K562 (cell line): ENCODE data around the gene MTERF2. TPM values are rescaled to one million over a fixed set of nuclear protein-coding genes. Genes with fewer than 3 reads are reported as not detected.

Experiments used
- HLTF ChIP-seq: fragments of 450-650 bp; IDR thresholded peaks from 2 replicates; pipeline ENCODE4 v1.6.1; 2016
- POLR3A ChIP-seq: IDR thresholded peaks from 2 replicates; pipeline ENCODE4 v1.6.1; 2011; ENCODE audit warnings: borderline replicate concordance, mild to moderate bottlenecking, moderate library complexity; ENCODE audit not compliant: insufficient read length, insufficient read depth; ENCODE audit errors: extremely low read depth
- RB1 ChIP-seq: fragments of 450-650 bp; IDR thresholded peaks from 2 replicates; pipeline ENCODE4 v1.6.1; 2017; ENCODE audit warnings: low read depth, mild to moderate bottlenecking
- RBM17 ChIP-seq: fragments of 200-400 bp; formaldehyde crosslinking; IDR thresholded peaks from 2 replicates; pipeline ENCODE4 v1.6.1; 2017; ENCODE audit warnings: low read depth, mild to moderate bottlenecking, low read length, borderline replicate concordance
- ZBTB1 ChIP-seq: sonication (generic); formaldehyde crosslinking; IDR thresholded peaks from 2 replicates; pipeline ENCODE4 v1.8.1; 2023; ENCODE audit warnings: missing genetic modification reagents, low read depth, mild to moderate bottlenecking, borderline replicate concordance
- ZKSCAN3 ChIP-seq: fragments of 250-450 bp; sonication (Bioruptor Pico); IDR thresholded peaks from 2 replicates; pipeline ENCODE4 v1.4.0; 2020
- ZNF324 ChIP-seq: fragments of 250-450 bp; sonication (Bioruptor Pico); IDR thresholded peaks from 2 replicates; pipeline ENCODE4 v1.4.0; 2020; ENCODE audit warnings: mild to moderate bottlenecking
- ZNF347 ChIP-seq: fragments of 450-650 bp; formaldehyde crosslinking; IDR thresholded peaks from 2 replicates; pipeline ENCODE4 v1.4.0; 2020; ENCODE audit warnings: low read depth, mild to moderate bottlenecking, moderate library complexity
- ZNF586 ChIP-seq: fragments of 450-650 bp; formaldehyde crosslinking; conservative IDR thresholded peaks from 2 replicates; pipeline ENCODE4 v1.4.0; 2020; ENCODE audit warnings: mild to moderate bottlenecking, moderate library complexity
- polyA plus RNA-seq, 8 experiments: library from polyadenylated mRNA; depleted of rRNA in 4 of 8; stranded (reverse) in 5 of 8; unstranded in 3 of 8; fragments of >200 nt; fragmentation: Nextera tagmentation in 2 of 8; fragmentation: Illumina TruSeq in 1 of 8; extraction: Ambion mirVana in 2 of 8; extraction: Trizol in 1 of 8; gene quantifications; 2 replicates each; pipeline versions ENCODE4 v1.2.1 to v1.2.3, GENCODE V29; 2011 to 2014; ENCODE audit warnings: inconsistent platforms in 1 of 8, missing spikeins in 1 of 8
- total RNA-seq, 7 experiments: library from RNA; depleted of rRNA in 6 of 7; stranded (reverse); fragments of >200 nt in 6 of 7; fragmentation: Illumina TruSeq in 2 of 7; extraction: Trizol in 2 of 7; gene quantifications; 2 replicates each; pipeline versions ENCODE4 v1.2.1 to v1.2.3, GENCODE V29; 2011 to 2021; ENCODE audit warnings: low replicate concordance in 1 of 7
- TF ChIP-seq, protein P1 (sequence below): fragments of 450-650 bp; IDR thresholded peaks from 2 replicates; pipeline ENCODE4 v1.6.1; 2016; ENCODE audit warnings: mild to moderate bottlenecking, moderate library complexity
- TF ChIP-seq, protein P2 (sequence below): sonication (generic); formaldehyde crosslinking; IDR thresholded peaks from 2 replicates; pipeline ENCODE4 v1.9.0; 2022; ENCODE audit warnings: mild to moderate bottlenecking, missing genetic modification reagents
- TF ChIP-seq, protein P3 (sequence below): fragments of 250-450 bp; sonication (Bioruptor Pico); IDR thresholded peaks from 2 replicates; pipeline ENCODE4 v1.5.1; 2021; ENCODE audit warnings: mild to moderate bottlenecking

Gene MTERF2
- total and polyA plus RNA-seq, 9 of the 15 experiments (the other 6 are each of a cell fraction or from before 2014, with no cell fraction given), result 10.0 to 63.2 (median 33.2) TPM

DNA sequence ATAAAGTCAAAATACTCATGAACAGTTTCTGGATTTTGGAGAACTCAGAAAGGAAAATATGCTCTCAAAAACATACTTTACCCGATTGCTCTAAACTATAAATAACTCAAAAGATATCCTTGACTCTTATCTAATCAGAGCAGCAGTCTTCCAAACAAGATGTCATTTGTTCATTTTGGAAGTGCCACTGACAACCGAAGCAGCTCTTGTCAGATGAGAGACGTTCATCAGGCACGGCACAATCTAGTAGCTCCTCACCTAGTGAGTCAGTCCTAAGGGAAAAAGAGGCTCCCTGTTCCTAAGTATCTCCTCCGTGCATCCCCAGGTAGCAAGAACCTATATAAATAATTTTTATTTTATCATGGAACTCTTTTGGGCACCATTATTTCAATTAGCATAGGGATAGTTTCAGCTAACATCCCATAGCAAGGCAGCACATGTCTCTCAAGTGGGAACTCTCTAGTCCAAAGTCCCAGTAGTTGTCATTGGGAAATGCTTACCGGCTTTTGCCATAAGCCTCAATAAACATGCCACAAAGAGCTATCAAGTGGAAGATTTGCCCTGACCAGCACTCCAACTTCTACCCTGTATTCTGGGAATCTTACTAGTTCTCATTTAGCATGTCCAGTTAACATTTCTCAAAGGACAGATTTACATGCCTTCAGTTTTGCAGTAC lies 45.3 kb downstream of the MTERF2 start (continued):
- TF ChIP-seq, protein P1, sequence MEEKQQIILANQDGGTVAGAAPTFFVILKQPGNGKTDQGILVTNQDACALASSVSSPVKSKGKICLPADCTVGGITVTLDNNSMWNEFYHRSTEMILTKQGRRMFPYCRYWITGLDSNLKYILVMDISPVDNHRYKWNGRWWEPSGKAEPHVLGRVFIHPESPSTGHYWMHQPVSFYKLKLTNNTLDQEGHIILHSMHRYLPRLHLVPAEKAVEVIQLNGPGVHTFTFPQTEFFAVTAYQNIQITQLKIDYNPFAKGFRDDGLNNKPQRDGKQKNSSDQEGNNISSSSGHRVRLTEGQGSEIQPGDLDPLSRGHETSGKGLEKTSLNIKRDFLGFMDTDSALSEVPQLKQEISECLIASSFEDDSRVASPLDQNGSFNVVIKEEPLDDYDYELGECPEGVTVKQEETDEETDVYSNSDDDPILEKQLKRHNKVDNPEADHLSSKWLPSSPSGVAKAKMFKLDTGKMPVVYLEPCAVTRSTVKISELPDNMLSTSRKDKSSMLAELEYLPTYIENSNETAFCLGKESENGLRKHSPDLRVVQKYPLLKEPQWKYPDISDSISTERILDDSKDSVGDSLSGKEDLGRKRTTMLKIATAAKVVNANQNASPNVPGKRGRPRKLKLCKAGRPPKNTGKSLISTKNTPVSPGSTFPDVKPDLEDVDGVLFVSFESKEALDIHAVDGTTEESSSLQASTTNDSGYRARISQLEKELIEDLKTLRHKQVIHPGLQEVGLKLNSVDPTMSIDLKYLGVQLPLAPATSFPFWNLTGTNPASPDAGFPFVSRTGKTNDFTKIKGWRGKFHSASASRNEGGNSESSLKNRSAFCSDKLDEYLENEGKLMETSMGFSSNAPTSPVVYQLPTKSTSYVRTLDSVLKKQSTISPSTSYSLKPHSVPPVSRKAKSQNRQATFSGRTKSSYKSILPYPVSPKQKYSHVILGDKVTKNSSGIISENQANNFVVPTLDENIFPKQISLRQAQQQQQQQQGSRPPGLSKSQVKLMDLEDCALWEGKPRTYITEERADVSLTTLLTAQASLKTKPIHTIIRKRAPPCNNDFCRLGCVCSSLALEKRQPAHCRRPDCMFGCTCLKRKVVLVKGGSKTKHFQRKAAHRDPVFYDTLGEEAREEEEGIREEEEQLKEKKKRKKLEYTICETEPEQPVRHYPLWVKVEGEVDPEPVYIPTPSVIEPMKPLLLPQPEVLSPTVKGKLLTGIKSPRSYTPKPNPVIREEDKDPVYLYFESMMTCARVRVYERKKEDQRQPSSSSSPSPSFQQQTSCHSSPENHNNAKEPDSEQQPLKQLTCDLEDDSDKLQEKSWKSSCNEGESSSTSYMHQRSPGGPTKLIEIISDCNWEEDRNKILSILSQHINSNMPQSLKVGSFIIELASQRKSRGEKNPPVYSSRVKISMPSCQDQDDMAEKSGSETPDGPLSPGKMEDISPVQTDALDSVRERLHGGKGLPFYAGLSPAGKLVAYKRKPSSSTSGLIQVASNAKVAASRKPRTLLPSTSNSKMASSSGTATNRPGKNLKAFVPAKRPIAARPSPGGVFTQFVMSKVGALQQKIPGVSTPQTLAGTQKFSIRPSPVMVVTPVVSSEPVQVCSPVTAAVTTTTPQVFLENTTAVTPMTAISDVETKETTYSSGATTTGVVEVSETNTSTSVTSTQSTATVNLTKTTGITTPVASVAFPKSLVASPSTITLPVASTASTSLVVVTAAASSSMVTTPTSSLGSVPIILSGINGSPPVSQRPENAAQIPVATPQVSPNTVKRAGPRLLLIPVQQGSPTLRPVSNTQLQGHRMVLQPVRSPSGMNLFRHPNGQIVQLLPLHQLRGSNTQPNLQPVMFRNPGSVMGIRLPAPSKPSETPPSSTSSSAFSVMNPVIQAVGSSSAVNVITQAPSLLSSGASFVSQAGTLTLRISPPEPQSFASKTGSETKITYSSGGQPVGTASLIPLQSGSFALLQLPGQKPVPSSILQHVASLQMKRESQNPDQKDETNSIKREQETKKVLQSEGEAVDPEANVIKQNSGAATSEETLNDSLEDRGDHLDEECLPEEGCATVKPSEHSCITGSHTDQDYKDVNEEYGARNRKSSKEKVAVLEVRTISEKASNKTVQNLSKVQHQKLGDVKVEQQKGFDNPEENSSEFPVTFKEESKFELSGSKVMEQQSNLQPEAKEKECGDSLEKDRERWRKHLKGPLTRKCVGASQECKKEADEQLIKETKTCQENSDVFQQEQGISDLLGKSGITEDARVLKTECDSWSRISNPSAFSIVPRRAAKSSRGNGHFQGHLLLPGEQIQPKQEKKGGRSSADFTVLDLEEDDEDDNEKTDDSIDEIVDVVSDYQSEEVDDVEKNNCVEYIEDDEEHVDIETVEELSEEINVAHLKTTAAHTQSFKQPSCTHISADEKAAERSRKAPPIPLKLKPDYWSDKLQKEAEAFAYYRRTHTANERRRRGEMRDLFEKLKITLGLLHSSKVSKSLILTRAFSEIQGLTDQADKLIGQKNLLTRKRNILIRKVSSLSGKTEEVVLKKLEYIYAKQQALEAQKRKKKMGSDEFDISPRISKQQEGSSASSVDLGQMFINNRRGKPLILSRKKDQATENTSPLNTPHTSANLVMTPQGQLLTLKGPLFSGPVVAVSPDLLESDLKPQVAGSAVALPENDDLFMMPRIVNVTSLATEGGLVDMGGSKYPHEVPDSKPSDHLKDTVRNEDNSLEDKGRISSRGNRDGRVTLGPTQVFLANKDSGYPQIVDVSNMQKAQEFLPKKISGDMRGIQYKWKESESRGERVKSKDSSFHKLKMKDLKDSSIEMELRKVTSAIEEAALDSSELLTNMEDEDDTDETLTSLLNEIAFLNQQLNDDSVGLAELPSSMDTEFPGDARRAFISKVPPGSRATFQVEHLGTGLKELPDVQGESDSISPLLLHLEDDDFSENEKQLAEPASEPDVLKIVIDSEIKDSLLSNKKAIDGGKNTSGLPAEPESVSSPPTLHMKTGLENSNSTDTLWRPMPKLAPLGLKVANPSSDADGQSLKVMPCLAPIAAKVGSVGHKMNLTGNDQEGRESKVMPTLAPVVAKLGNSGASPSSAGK, result no peak
- TF ChIP-seq RB1 (no peak), ZNF586 (CRISPR knock-in tag) (no peak), HLTF (no peak), RBM17 (no peak), ZNF347 (CRISPR knock-in tag) (no peak), ZNF324 (CRISPR knock-in tag) (no peak), ZKSCAN3 (no peak), ZBTB1 (no peak), POLR3A (no peak)
- TF ChIP-seq, protein P2, sequence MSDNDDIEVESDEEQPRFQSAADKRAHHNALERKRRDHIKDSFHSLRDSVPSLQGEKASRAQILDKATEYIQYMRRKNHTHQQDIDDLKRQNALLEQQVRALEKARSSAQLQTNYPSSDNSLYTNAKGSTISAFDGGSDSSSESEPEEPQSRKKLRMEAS (CRISPR knock-in tag), result no peak
- TF ChIP-seq, protein P3, sequence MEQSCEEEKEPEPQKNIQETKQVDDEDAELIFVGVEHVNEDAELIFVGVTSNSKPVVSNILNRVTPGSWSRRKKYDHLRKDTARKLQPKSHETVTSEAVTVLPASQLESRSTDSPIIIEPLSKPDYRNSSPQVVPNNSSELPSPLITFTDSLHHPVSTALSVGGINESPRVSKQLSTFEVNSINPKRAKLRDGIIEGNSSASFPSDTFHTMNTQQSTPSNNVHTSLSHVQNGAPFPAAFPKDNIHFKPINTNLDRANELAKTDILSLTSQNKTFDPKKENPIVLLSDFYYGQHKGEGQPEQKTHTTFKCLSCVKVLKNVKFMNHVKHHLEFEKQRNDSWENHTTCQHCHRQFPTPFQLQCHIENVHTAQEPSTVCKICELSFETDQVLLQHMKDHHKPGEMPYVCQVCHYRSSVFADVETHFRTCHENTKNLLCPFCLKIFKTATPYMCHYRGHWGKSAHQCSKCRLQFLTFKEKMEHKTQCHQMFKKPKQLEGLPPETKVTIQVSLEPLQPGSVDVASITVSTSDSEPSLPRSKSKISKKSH (CRISPR knock-in tag), result no peak
